Ectodermal cell (in vitro differentiated cells): Measurements from ENCODE around the gene MYL3.

Source experiments
- H3K27ac ChIP-seq: 2 replicates; pipeline ENCODE4 v1.7.0; 2013; ENCODE audit warnings: mild to moderate bottlenecking, low read depth, low read length; ENCODE audit not compliant: insufficient read depth, poor library complexity, severe bottlenecking
- H3K27me3 ChIP-seq: 2 replicates; pipeline ENCODE4 v1.7.0; 2013; ENCODE audit warnings: mild to moderate bottlenecking, low read length; ENCODE audit not compliant: insufficient read depth, control insufficient read depth, poor library complexity, severe bottlenecking
- H3K36me3 ChIP-seq: one replicate; pipeline ENCODE4 v1.7.0; 2013; ENCODE audit warnings: low read length; ENCODE audit not compliant: control insufficient read depth, insufficient read depth
- H3K4me1 ChIP-seq: one replicate; pipeline ENCODE4 v1.7.0; 2013; ENCODE audit warnings: low read length; ENCODE audit not compliant: control insufficient read depth, insufficient read depth
- H3K4me3 ChIP-seq: 2 replicates; pipeline ENCODE4 v1.7.0; 2013; ENCODE audit warnings: low read depth, low read length, control low read depth; ENCODE audit not compliant: insufficient read depth
- H3K9me3 ChIP-seq: 2 replicates; pipeline ENCODE4 v1.7.0; 2013; ENCODE audit warnings: mild to moderate bottlenecking, low read length, moderate library complexity; ENCODE audit not compliant: control insufficient read depth
- WGBS, 2 experiments: methylation state at CpG; one replicate each; pipeline ENCODE4 v1.1.7; 2013; ENCODE audit warnings: missing lambda C conversion rate in 2 of 2; 5-methylcytosine and 5-hydroxymethylcytosine counted together

Gene MYL3

DNA sequence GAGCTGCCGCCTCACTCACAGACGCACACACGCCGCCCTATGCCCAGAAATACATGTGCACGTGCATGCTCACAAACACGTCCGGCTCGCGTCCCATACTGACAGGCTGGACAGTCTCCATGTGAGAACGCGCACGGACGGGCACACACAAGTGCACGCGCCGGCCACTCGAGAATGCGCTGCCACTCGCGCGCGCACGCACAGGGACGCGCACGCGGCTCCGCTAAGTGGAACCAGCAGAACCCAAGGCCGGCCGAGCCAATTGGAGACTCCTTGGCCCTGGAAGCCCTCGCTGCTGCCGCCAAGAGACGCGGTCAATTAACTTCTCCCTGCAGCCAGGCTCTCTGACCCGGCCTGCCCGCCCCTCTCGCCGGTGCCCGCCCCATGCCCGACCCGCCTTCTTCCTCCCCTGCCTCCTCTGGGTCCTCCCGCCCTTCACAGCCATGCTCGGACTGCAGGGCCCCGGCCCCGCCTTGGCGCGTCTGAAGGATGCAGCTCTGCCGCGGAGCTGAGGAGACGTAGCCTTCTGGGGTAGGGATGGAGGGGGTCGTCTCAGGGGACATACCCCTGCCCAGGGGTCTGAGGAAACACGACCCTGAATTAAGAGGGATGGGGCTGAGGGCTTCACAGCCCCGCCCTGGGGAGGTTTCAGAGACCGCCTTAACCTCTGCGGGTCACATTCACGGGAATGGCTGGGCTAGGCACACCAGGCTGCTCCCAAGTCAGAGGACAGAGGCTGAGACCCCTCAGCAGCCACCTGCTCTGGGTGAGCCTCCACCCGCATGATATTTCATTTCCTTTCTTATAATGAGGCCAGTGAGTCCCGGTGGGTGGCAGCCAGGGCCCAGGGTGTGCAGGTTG lies 29.3 kb upstream of the MYL3 start:
- H3K27ac ChIP-seq: no peak overlapping the region
- no peaks in the 10 kb centered on the region for H3K9me3 ChIP-seq
- peaks cover 15% of the 10 kb centered on the region for H3K4me1 ChIP-seq
- peak overlapping the region; percentile 19 for H3K4me3 ChIP-seq
- peaks cover 42% of the 10 kb centered on the region for H3K27me3 ChIP-seq
- H3K36me3 ChIP-seq: no peaks in the 10 kb centered on the region
- 4% methylated on average over 58 of the region's 58 CpGs for WGBS, 2 experiments

DNA sequence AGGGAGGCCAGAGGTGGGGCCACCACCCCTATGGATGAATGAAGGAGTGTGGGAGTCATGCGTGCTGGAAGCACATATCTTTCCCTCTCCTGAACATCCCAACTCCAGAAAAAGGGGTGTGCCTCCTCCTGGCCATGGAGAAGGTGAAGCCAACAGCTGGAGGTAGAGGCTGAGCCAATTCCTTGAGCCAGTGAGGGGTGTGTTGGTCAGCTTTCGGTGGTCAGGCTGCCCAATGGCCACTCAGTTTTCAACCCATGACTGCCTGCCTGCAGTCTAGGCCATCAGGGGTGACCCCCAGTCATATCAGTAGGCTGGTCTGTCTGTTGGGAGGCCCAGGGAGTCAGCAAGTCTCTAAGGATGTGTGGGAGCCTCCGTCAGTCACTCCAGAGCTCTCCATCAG lies 27.9 kb upstream of the MYL3 start:
- no peak overlapping the region for H3K27ac ChIP-seq
- WGBS, 2 experiments: 92 to 93% methylated on average over 3 of the region's 3 CpGs
- no peaks in the 10 kb centered on the region for H3K9me3 ChIP-seq
- H3K27me3 ChIP-seq: peaks cover 50% of the 10 kb centered on the region
- peaks cover 15% of the 10 kb centered on the region for H3K4me1 ChIP-seq
- H3K36me3 ChIP-seq: no peaks in the 10 kb centered on the region
- no peak overlapping the region for H3K4me3 ChIP-seq

DNA sequence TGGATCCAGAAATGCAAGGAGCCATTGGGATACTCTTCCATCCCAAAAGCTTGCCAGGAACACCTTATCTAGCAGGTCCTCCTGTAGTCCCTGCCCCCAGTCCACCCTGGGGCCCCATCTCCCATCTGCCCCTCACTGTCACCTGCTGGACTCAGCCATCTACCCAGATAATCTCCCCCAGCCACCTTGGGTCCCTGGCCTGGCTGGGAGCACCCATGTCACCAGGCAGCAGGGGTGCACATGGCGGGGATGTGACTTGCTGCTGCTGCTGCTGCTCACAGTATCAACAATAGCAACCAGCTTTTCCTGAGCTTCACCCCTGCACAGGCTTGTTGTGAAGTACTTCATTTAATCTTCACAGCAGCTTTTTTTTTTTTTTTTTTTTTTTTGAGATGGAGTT lies 26.9 kb upstream of the MYL3 start:
- H3K4me3 ChIP-seq: no peak overlapping the region
- no peak overlapping the region for H3K27ac ChIP-seq
- 97% methylated on average over 1 of the region's 1 CpG for WGBS, 2 experiments
- H3K36me3 ChIP-seq: no peaks in the 10 kb centered on the region
- peaks cover 60% of the 10 kb centered on the region for H3K27me3 ChIP-seq
- H3K9me3 ChIP-seq: no peaks in the 10 kb centered on the region
- peaks cover 15% of the 10 kb centered on the region for H3K4me1 ChIP-seq

DNA sequence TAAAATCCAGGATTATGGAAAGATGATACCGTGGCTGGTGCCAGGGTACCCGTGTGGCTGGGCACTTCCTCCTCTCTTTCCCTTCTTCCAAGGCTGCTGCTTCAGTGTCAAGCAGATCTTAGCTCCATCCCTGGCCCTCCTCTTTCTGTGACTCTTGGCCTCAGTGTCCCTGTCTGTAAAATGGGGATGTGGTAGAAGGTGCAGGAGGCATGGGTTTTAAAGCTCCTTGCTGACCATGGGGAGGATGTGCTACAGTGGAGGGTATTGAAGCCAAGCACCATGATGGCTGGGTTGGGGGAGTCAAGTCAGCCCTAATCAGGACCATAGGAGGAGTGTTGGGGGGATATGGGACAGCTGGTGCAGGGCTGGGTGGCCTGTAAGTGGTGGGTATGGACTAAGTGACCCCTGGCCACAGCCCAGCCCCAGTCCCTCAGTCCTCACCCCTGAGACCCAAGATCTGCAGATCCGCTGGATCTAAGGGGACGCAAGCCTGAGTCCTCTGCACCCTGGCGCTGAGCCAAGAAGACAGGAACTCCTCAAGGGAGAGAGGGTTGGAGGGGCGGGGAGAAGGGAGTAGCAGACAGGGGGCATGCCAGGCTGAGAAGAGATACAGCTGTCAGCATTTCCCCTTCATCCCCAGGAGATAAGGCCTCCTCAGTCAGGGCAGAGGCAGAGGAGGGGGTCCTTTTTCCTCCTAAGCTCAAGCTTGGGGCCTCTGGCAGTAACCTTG lies 26.3 kb upstream of the MYL3 start:
- WGBS, 2 experiments: 85 to 88% methylated on average over 6 of the region's 6 CpGs
- Histone ChIP-seq H3K27me3 (peaks cover 66% of the 10 kb centered on the region), H3K9me3 (no peaks in the 10 kb centered on the region), H3K36me3 (no peaks in the 10 kb centered on the region), H3K4me1 (peaks cover 15% of the 10 kb centered on the region), H3K4me3 (no peak overlapping the region), H3K27ac (no peak overlapping the region)

DNA sequence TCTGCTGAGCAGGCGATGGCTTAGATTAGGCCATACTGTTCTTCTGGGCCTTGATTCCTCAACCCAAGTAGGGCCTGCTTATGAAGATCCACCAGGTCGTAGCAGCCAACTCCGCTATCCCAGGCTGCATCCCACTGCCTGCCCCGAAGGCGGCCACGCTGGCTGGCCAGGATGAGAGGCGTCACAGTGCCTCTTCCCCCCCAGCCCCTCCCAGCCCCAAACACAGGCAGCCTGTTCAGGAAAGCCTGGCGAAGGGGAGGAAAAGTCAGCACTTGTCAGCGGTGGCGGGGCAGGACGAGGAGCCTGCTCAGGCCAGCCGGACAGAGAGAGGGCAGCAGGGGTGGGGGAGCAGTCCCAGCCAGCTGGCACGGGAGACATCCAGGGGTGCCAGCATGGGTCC lies 25.5 kb upstream of the MYL3 start:
- no peak overlapping the region for H3K27ac ChIP-seq
- peaks cover 72% of the 10 kb centered on the region for H3K27me3 ChIP-seq
- no peak overlapping the region for H3K4me3 ChIP-seq
- WGBS, 2 experiments: 70 to 72% methylated on average over 13 of the region's 13 CpGs
- H3K36me3 ChIP-seq: no peaks in the 10 kb centered on the region
- H3K9me3 ChIP-seq: no peaks in the 10 kb centered on the region
- peaks cover 20% of the 10 kb centered on the region for H3K4me1 ChIP-seq

DNA sequence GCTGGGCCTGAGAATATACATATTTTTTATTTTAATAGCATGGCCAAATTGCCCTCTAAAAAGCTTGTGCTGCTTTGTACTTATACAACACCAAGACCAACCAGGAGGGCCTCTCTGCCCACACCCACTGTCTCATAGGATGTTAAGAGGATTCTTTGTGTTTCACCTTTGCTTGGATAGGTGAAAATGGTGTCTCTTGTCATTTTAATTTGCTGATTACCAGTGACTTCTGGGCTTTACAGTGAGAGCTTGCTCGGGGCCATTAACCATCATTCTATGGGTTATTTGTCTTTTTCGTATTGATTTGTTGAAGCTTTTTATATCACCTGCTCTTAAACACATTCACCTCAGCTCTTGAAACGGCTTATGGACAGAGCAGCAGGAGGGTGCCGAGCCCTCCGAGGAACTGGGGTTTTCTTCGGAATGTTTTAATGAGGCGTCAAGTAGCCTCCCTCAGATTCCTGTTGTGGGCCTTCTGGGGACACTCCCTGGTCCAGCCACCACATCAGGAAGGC lies 24.8 kb upstream of the MYL3 start:
- Histone ChIP-seq H3K4me1 (peaks cover 20% of the 10 kb centered on the region), H3K27me3 (peaks cover 73% of the 10 kb centered on the region), H3K4me3 (no peak overlapping the region), H3K27ac (no peak overlapping the region), H3K9me3 (no peaks in the 10 kb centered on the region), H3K36me3 (no peaks in the 10 kb centered on the region)
- WGBS, 2 experiments: 22 to 33% methylated on average over 7 of the region's 7 CpGs

DNA sequence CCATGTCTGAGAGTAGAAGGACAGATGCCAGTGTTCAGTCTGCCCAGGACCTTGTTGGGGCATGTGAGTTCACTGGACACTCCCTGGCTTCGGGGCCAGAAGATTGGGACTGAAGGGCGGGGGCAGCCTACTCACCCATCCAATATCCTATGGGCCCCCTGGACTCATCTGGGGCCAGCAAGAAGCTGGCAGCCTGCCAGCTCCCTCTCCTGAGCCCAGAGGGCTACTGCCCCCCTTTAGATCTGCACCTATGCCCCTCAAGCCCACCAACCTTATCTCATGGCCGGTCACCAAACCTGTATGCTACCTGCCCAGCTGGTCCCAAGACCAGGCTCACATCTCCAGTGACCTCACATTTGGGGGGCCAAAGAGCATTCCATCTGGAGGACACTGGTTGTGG lies 22.4 kb upstream of the MYL3 start:
- H3K4me1 ChIP-seq: peaks cover 22% of the 10 kb centered on the region
- H3K36me3 ChIP-seq: no peaks in the 10 kb centered on the region
- no peak overlapping the region for H3K27ac ChIP-seq
- no peaks in the 10 kb centered on the region for H3K9me3 ChIP-seq
- peaks cover 77% of the 10 kb centered on the region for H3K27me3 ChIP-seq
- no peak overlapping the region for H3K4me3 ChIP-seq
- 91 to 95% methylated on average over 3 of the region's 3 CpGs for whole genome bisulfite sequencing, 2 experiments

DNA sequence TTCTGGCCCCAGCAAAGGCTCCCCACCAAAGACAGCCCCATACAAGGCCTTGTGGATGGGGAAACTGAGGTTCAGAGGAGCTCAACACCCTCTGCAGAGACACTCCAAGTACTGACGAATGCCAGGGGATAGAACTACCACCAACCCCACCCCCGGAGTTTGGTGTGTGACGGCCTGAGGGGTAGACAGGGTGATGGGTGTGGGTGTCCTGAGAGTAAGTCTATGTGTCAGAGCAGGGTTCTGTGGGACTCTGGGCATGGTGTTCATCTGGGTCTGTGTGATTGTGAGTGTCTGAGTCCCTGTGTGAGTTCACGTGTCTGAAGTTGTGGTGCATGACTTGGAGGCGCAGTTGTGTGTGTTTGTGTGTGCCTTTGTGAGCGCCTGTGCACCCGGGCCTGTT lies 21.7 kb upstream of the MYL3 start:
- Histone ChIP-seq H3K4me1 (peaks cover 22% of the 10 kb centered on the region), H3K4me3 (no peak overlapping the region), H3K27me3 (peaks cover 82% of the 10 kb centered on the region), H3K27ac (no peak overlapping the region), H3K36me3 (no peaks in the 10 kb centered on the region), H3K9me3 (no peaks in the 10 kb centered on the region)
- WGBS, 2 experiments: 81 to 88% methylated on average over 7 of the region's 7 CpGs

DNA sequence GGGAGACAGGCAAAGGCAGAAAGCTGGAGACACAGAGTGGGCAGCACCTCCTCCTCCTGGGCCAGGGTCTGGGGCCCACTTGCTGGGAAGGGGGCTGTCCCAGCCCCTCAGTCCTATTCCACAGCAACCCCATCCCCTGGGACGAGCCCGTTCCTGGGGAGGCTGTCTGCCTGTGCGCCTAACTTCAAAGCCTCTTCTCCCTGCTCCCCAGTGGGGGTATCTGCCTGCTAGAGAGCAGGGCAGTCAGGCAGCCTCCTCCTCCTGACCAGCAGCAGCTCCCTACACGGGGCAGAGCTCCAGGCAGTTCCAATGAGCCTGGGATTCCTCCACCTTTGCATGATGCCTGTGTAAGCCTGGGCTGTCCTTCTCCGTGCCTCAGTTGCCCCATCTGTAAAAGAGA lies 21.2 kb upstream of the MYL3 start:
- WGBS, 2 experiments: 14 to 17% methylated on average over 5 of the region's 5 CpGs
- Histone ChIP-seq H3K27me3 (peaks cover 87% of the 10 kb centered on the region), H3K36me3 (no peaks in the 10 kb centered on the region), H3K9me3 (no peaks in the 10 kb centered on the region), H3K27ac (no peak overlapping the region), H3K4me1 (peaks cover 22% of the 10 kb centered on the region), H3K4me3 (no peak overlapping the region)

DNA sequence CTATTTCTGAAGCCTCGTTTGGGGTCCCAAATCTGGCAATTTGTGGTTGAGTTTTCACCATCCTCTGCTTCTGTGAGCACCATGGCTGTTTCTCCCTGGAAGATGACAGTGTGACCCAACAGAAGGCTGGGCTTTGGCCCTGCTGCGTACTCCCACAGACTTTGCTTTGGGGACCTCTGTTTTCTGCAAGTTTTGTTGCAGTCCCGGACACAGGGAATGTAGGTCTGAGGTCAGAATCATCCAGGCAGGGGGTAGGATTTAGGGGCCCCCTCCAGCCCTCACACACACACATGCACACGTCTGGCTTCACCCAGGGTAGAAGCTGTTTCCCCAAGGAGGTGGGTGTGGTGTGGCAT lies 20.6 kb upstream of the MYL3 start:
- H3K4me1 ChIP-seq: peaks cover 22% of the 10 kb centered on the region
- no peak overlapping the region for H3K27ac ChIP-seq
- no peaks in the 10 kb centered on the region for H3K9me3 ChIP-seq
- H3K27me3 ChIP-seq: peaks cover 86% of the 10 kb centered on the region
- WGBS, 2 experiments: 7 to 20% methylated on average over 3 to 4 of the region's 4 CpGs
- no peaks in the 10 kb centered on the region for H3K36me3 ChIP-seq
- H3K4me3 ChIP-seq: peak overlapping the region; percentile 35
